Osteocyte (in vitro differentiated cells): ENCODE data around the gene NCF1. TPM values are rescaled to one million over a fixed set of nuclear protein-coding genes. Genes with fewer than 3 reads are reported as not detected.
A peak's percentile ranks its signal among the peaks of the same experiment; 100 is the strongest.
"Not testable (repeated sequence)": the region's sequence is repeated elsewhere in the genome, so short reads cannot be mapped to it uniquely, and the experiment has no call there.

Source experiments
- DNase-seq: peaks from one replicate; pipeline ENCODE4 v3.0.0; 2021; ENCODE audit warnings: mixed read lengths; ENCODE audit not compliant: unreplicated experiment; ENCODE audit errors: extremely low spot score
- H3K27ac Mint-ChIP-seq: one replicate; pipeline ENCODE4 v1.8.0; 2021; ENCODE audit warnings: mild to moderate bottlenecking, mixed read lengths; ENCODE audit not compliant: unreplicated experiment
- H3K27me3 Mint-ChIP-seq: one replicate; pipeline ENCODE4 v1.8.0; 2021; ENCODE audit warnings: mixed read lengths; ENCODE audit not compliant: unreplicated experiment
- H3K36me3 Mint-ChIP-seq: one replicate; pipeline ENCODE4 v1.8.0; 2021; ENCODE audit warnings: mixed read lengths; ENCODE audit not compliant: unreplicated experiment
- H3K4me1 Mint-ChIP-seq: one replicate; pipeline ENCODE4 v1.8.0; 2021; ENCODE audit warnings: mixed read lengths; ENCODE audit not compliant: unreplicated experiment
- H3K4me3 Mint-ChIP-seq: one replicate; pipeline ENCODE4 v1.8.0; 2021; ENCODE audit warnings: mild to moderate bottlenecking, moderate library complexity, mixed read lengths; ENCODE audit not compliant: unreplicated experiment
- H3K9me3 Mint-ChIP-seq: one replicate; pipeline ENCODE4 v1.8.0; 2021; ENCODE audit warnings: mixed read lengths; ENCODE audit not compliant: unreplicated experiment
- total RNA-seq: library from RNA; stranded (reverse); gene quantifications from 2 replicates; pipeline ENCODE4 v1.2.1, GENCODE V29; 2021

The NCF1 gene
- total RNA-seq, 1 donor from 2014 or later, result not detected

GRCh38 chr7:74758268-74758667, 15.5 kb upstream of the NCF1 start:
- H3K36me3 Mint-ChIP-seq, H3K27ac Mint-ChIP-seq, H3K4me3 Mint-ChIP-seq, H3K27me3 Mint-ChIP-seq, DNase-seq, H3K9me3 Mint-ChIP-seq, H3K4me1 Mint-ChIP-seq: not testable (repeated sequence)

GRCh38 chr7:74758982-74759381, 14.8 kb upstream of the NCF1 start:
- not testable (repeated sequence) for H3K4me3 Mint-ChIP-seq, DNase-seq, H3K36me3 Mint-ChIP-seq, H3K9me3 Mint-ChIP-seq, H3K27me3 Mint-ChIP-seq, H3K27ac Mint-ChIP-seq, H3K4me1 Mint-ChIP-seq

- not testable (repeated sequence) for H3K4me1 Mint-ChIP-seq, DNase-seq, H3K36me3 Mint-ChIP-seq, H3K27ac Mint-ChIP-seq, H3K27me3 Mint-ChIP-seq, H3K9me3 Mint-ChIP-seq, H3K4me3 Mint-ChIP-seq
These were observed 8.4 kb upstream of the NCF1 start for GRCh38 chr7:74765205-74765918.

- DNase-seq, H3K36me3 Mint-ChIP-seq, H3K9me3 Mint-ChIP-seq, H3K4me3 Mint-ChIP-seq, H3K27me3 Mint-ChIP-seq, H3K27ac Mint-ChIP-seq, H3K4me1 Mint-ChIP-seq: not testable (repeated sequence)
These were observed 7.3 kb upstream of the NCF1 start for GRCh38 chr7:74766509-74766908.

- not testable (repeated sequence) for H3K27me3 Mint-ChIP-seq, H3K9me3 Mint-ChIP-seq, H3K27ac Mint-ChIP-seq, H3K4me1 Mint-ChIP-seq, H3K36me3 Mint-ChIP-seq, DNase-seq, H3K4me3 Mint-ChIP-seq
These were observed 6.8 kb upstream of the NCF1 start for GRCh38 chr7:74766991-74767390.

- not testable (repeated sequence) for H3K36me3 Mint-ChIP-seq, H3K27ac Mint-ChIP-seq, H3K9me3 Mint-ChIP-seq, H3K4me3 Mint-ChIP-seq, H3K4me1 Mint-ChIP-seq, H3K27me3 Mint-ChIP-seq
- peak; percentile 63 for DNase-seq
These were observed 3.7 kb upstream of the NCF1 start for GRCh38 chr7:74770062-74770461.

- H3K27me3 Mint-ChIP-seq, H3K27ac Mint-ChIP-seq, H3K4me1 Mint-ChIP-seq, H3K4me3 Mint-ChIP-seq, H3K36me3 Mint-ChIP-seq, H3K9me3 Mint-ChIP-seq: not testable (repeated sequence)
- peak; percentile 77 for DNase-seq
These were observed 1.7 kb upstream of the NCF1 start for GRCh38 chr7:74772093-74772492.

GRCh38 chr7:74775111-74775510, 1.3 kb downstream of the NCF1 start:
- not testable (repeated sequence) for H3K36me3 Mint-ChIP-seq, H3K27me3 Mint-ChIP-seq, H3K27ac Mint-ChIP-seq, H3K4me1 Mint-ChIP-seq, H3K9me3 Mint-ChIP-seq, DNase-seq, H3K4me3 Mint-ChIP-seq

- not testable (repeated sequence) for H3K27me3 Mint-ChIP-seq, H3K4me1 Mint-ChIP-seq, DNase-seq, H3K9me3 Mint-ChIP-seq, H3K27ac Mint-ChIP-seq, H3K36me3 Mint-ChIP-seq, H3K4me3 Mint-ChIP-seq
These were observed 5.2 kb downstream of the NCF1 start for GRCh38 chr7:74779053-74779452.

- not testable (repeated sequence) for DNase-seq, H3K4me1 Mint-ChIP-seq, H3K36me3 Mint-ChIP-seq, H3K9me3 Mint-ChIP-seq, H3K4me3 Mint-ChIP-seq, H3K27me3 Mint-ChIP-seq, H3K27ac Mint-ChIP-seq
These were observed 7.9 kb downstream of the NCF1 start for GRCh38 chr7:74781746-74782145.

GRCh38 chr7:74783595-74783994, 9.8 kb downstream of the NCF1 start:
- not testable (repeated sequence) for H3K4me1 Mint-ChIP-seq, H3K9me3 Mint-ChIP-seq, H3K4me3 Mint-ChIP-seq, H3K27ac Mint-ChIP-seq, H3K27me3 Mint-ChIP-seq, DNase-seq, H3K36me3 Mint-ChIP-seq

- not testable (repeated sequence) for H3K4me3 Mint-ChIP-seq
These were observed 14.7 kb downstream of the NCF1 start for GRCh38 chr7:74788369-74789150.

More at GRCh38 chr7:74788369-74789150, 14.7 kb downstream of the NCF1 start:
- DNase-seq, result peak; percentile 98
- not testable (repeated sequence) for H3K27me3 Mint-ChIP-seq, H3K36me3 Mint-ChIP-seq, H3K27ac Mint-ChIP-seq, H3K9me3 Mint-ChIP-seq, H3K4me1 Mint-ChIP-seq
